ENCODE results near the gene STK17B. TPM values are rescaled to one million over a fixed set of nuclear protein-coding genes. Genes with fewer than 3 reads are reported as not detected.

Gene STK17B
- total RNA-seq, 1 experiment from 2014 or later = 22.1 TPM

GRCh38 chr2:196117214-196117705 is 54.1 kb downstream of the STK17B start:
- Histone ChIP-seq H2AFZ (ENCODE audit: low read length) (no peak overlapping the region), H3K9me2 (replicated peaks; ENCODE audit: low read length) (no peaks in the 10 kb centered on the region), H4K20me1 (ENCODE audit: low read length) (no peaks in the 10 kb centered on the region), H3K4me2 (ENCODE audit: low read length) (no peak overlapping the region), H3K4me1 (ENCODE audit: insufficient read depth, low read length) (0 out of 2 replicates have a peak, but pooled peaks cover 3% of the 10 kb centered on the region), H3K27ac (ENCODE audit: low read length) (no peak overlapping the region), H3K9ac (ENCODE audit: low read length) (no peak overlapping the region), H3K4me3 (ENCODE audit: low read length) (no peak overlapping the region), H3K36me3 (ENCODE audit: low read depth, low read length) (no peaks in the 10 kb centered on the region), H3F3A (ENCODE audit: low read length, unreplicated experiment) (no peaks in the 10 kb centered on the region), H3K9me3 (ENCODE audit: low read length) (no peaks in the 10 kb centered on the region), H3K27me3 (ENCODE audit: low read length) (no peaks in the 10 kb centered on the region), H3K79me2 (ENCODE audit: low read length) (no peaks in the 10 kb centered on the region)
- DNase-seq (no peak), ATAC-seq (0 out of 2 replicates have a peak, but pooled peaks have one; percentile 13)
- ChIA-PET CTCF (no interaction called here), POLR2A (ENCODE audit: unreplicated experiment) (no interaction called here)
- intact Hi-C loops (cut with micrococcal nuclease) = no loop called here
- BruUV-seq (replicated peaks) = no TSS peak
- TF ChIP-seq EZH2phosphoT487 (IDR thresholded peaks at IDR 0.05; ENCODE audit: borderline replicate concordance, low read length) (no peak), EZH2 (IDR thresholded peaks at IDR 0.05; ENCODE audit: low read length, unreplicated experiment) (no peak), CTCF (conservative IDR thresholded peaks at IDR 0.05; ENCODE audit: low read depth, low read length) (no peak)

GRCh38 chr2:196113061-196113974 is 58.1 kb downstream of the STK17B start:
- POLR2A ChIA-PET (ENCODE audit: unreplicated experiment) = interaction anchor here (0.6 kb wide), 2 partner anchors 36 to 57 kb away, joined by 5 to 6 read pairs; no protein-coding TSS in a partner anchor
- no peak for ATAC-seq

More at GRCh38 chr2:196113061-196113974, 58.1 kb downstream of the STK17B start:
- H3K9me3 ChIP-seq (ENCODE audit: low read length) = no peaks in the 10 kb centered on the region
- H3K27me3 ChIP-seq (ENCODE audit: low read length) = no peaks in the 10 kb centered on the region
- no peak overlapping the region for H3K4me2 ChIP-seq (ENCODE audit: low read length)
- no peak for DNase-seq
- BruUV-seq (replicated peaks) = no TSS peak
- no peaks in the 10 kb centered on the region for H3K36me3 ChIP-seq (ENCODE audit: low read depth, low read length)
- no peaks in the 10 kb centered on the region for H3F3A ChIP-seq (ENCODE audit: low read length, unreplicated experiment)
- no peaks in the 10 kb centered on the region for H3K79me2 ChIP-seq (ENCODE audit: low read length)
- intact Hi-C loops (cut with micrococcal nuclease) = no loop called here
- H3K4me1 ChIP-seq (ENCODE audit: insufficient read depth, low read length) = 0 out of 2 replicates have a peak, but pooled peaks cover 7% of the 10 kb centered on the region
- H3K9ac ChIP-seq (ENCODE audit: low read length) = no peak overlapping the region
- no peak overlapping the region for H2AFZ ChIP-seq (ENCODE audit: low read length)
- CTCF ChIA-PET = no interaction called here
- no peak for TF ChIP-seq CTCF (conservative IDR thresholded peaks at IDR 0.05; ENCODE audit: low read depth, low read length)
- TF ChIP-seq EZH2phosphoT487 (IDR thresholded peaks at IDR 0.05; ENCODE audit: borderline replicate concordance, low read length) = no peak
- no peak overlapping the region for H3K27ac ChIP-seq (ENCODE audit: low read length)
- no peak overlapping the region for H3K4me3 ChIP-seq (ENCODE audit: low read length)
- no peaks in the 10 kb centered on the region for H4K20me1 ChIP-seq (ENCODE audit: low read length)
- H3K9me2 ChIP-seq (replicated peaks; ENCODE audit: low read length) = no peaks in the 10 kb centered on the region
